ENCODE data around the gene TTC4.

GRCh38 chr1:54738244-54738643 is 22.6 kb downstream of the TTC4 start:
- TF ChIP-seq NFRKB (IDR thresholded peaks at IDR 0.05) (no peak), SP1 (IDR thresholded peaks at IDR 0.05) (no peak), FOXM1 (IDR thresholded peaks at IDR 0.05; ENCODE audit: borderline replicate concordance) (no peak), HDGF (IDR thresholded peaks at IDR 0.05; ENCODE audit: borderline replicate concordance) (no peak), ARNT (IDR thresholded peaks at IDR 0.05) (no peak), SUZ12 (IDR thresholded peaks at IDR 0.05) (no peak)
